ENCODE data around the gene SRGAP3.

Gene SRGAP3

GRCh38 chr3:9122732-9123364 lies 126.6 kb downstream of the SRGAP3 start:
- FAIRE-seq: no peak
- no peak for DNase-seq (ENCODE audit: insufficient read length, low spot score)

- FAIRE-seq: no peak
These were observed 128.0 kb downstream of the SRGAP3 start for GRCh38 chr3:9121366-9122001.

GRCh38 chr3:9119331-9119730 lies 130.1 kb downstream of the SRGAP3 start:
- DNase-seq (ENCODE audit: insufficient read length, low spot score) (no peak), FAIRE-seq (no peak)

More at GRCh38 chr3:9121366-9122001, 128.0 kb downstream of the SRGAP3 start:
- no peak for DNase-seq (ENCODE audit: insufficient read length, low spot score)

GRCh38 chr3:9118222-9118621 lies 131.2 kb downstream of the SRGAP3 start:
- DNase-seq (ENCODE audit: insufficient read length, low spot score) (no peak), FAIRE-seq (no peak)

GRCh38 chr3:9117220-9117619 lies 132.2 kb downstream of the SRGAP3 start:
- DNase-seq (ENCODE audit: insufficient read length, low spot score): no peak
- no peak for FAIRE-seq

GRCh38 chr3:9116336-9116735 lies 133.1 kb downstream of the SRGAP3 start:
- DNase-seq (ENCODE audit: insufficient read length, low spot score) (no peak), FAIRE-seq (no peak)

GRCh38 chr3:9115336-9115735 lies 134.1 kb downstream of the SRGAP3 start:
- FAIRE-seq: no peak
- no peak for DNase-seq (ENCODE audit: insufficient read length, low spot score)

GRCh38 chr3:9113040-9113439 lies 136.4 kb downstream of the SRGAP3 start:
- DNase-seq (ENCODE audit: insufficient read length, low spot score) (no peak), FAIRE-seq (no peak)

GRCh38 chr3:9111866-9112265 lies 137.6 kb downstream of the SRGAP3 start:
- FAIRE-seq (no peak), DNase-seq (ENCODE audit: insufficient read length, low spot score) (no peak)

- no peak for DNase-seq (ENCODE audit: insufficient read length, low spot score)
These were observed 138.0 kb downstream of the SRGAP3 start for GRCh38 chr3:9111417-9111816.

GRCh38 chr3:9110802-9111201 lies 138.6 kb downstream of the SRGAP3 start:
- FAIRE-seq: no peak

More at GRCh38 chr3:9111417-9111816, 138.0 kb downstream of the SRGAP3 start:
- no peak for FAIRE-seq

GRCh38 chr3:9110316-9110715 lies 139.1 kb downstream of the SRGAP3 start:
- FAIRE-seq (no peak), DNase-seq (ENCODE audit: insufficient read length, low spot score) (no peak)

More at GRCh38 chr3:9110802-9111201, 138.6 kb downstream of the SRGAP3 start:
- no peak for DNase-seq (ENCODE audit: insufficient read length, low spot score)

GRCh38 chr3:9109568-9109914 lies 139.9 kb downstream of the SRGAP3 start:
- DNase-seq (ENCODE audit: insufficient read length, low spot score): no peak
- no peak for FAIRE-seq

GRCh38 chr3:9108876-9109567 lies 140.4 kb downstream of the SRGAP3 start:
- DNase-seq (ENCODE audit: insufficient read length, low spot score): no peak
- FAIRE-seq: no peak

GRCh38 chr3:9107738-9108137 lies 141.7 kb downstream of the SRGAP3 start:
- DNase-seq (ENCODE audit: insufficient read length, low spot score) (no peak), FAIRE-seq (no peak)

GRCh38 chr3:9105421-9105820 lies 144.0 kb downstream of the SRGAP3 start:
- FAIRE-seq (no peak), DNase-seq (ENCODE audit: insufficient read length, low spot score) (no peak)

GRCh38 chr3:9104121-9104520 lies 145.3 kb downstream of the SRGAP3 start:
- DNase-seq (ENCODE audit: insufficient read length, low spot score): no peak
- no peak for FAIRE-seq

- FAIRE-seq (no peak), DNase-seq (ENCODE audit: insufficient read length, low spot score) (no peak)
These were observed 147.0 kb downstream of the SRGAP3 start for GRCh38 chr3:9102240-9102981.

- FAIRE-seq: no peak
- no peak for DNase-seq (ENCODE audit: insufficient read length, low spot score)
These were observed 148.2 kb downstream of the SRGAP3 start for GRCh38 chr3:9101286-9101685.

GRCh38 chr3:9100513-9100894 lies 148.9 kb downstream of the SRGAP3 start:
- FAIRE-seq (no peak), DNase-seq (ENCODE audit: insufficient read length, low spot score) (no peak)
